Fibroblast of the aortic adventitia (primary cell): ENCODE results near the gene SLC13A4. TPM values are rescaled to one million over a fixed set of nuclear protein-coding genes. Genes with fewer than 3 reads are reported as not detected.
A peak's percentile ranks its signal among the peaks of the same experiment; 100 is the strongest.

Experiments
- DNase-seq: peaks from one replicate; pipeline ENCODE4 v3.0.0-alpha.2; 2010; ENCODE audit warnings: low read depth
- H3K4me3 ChIP-seq: 2 replicates; pipeline ENCODE4 v1.5.1; 2011; ENCODE audit warnings: low read depth, mild to moderate bottlenecking, control low read depth, low read length, moderate library complexity
- total RNA-seq: library from RNA; depleted of rRNA; stranded (reverse); fragments of >200 nt; gene quantifications from 2 replicates; pipeline ENCODE4 v1.2.3, GENCODE V29; 2012; ENCODE audit warnings: low replicate concordance
- TF ChIP-seq, protein P1 (sequence below): IDR thresholded peaks from 2 replicates; pipeline ENCODE4 v1.5.1; 2011; ENCODE audit warnings: mild to moderate bottlenecking, low read length, control low read depth, inconsistent platforms; ENCODE audit not compliant: insufficient read depth

The SLC13A4 gene
- total RNA-seq, 1 donor, result 0.99 TPM

DNA sequence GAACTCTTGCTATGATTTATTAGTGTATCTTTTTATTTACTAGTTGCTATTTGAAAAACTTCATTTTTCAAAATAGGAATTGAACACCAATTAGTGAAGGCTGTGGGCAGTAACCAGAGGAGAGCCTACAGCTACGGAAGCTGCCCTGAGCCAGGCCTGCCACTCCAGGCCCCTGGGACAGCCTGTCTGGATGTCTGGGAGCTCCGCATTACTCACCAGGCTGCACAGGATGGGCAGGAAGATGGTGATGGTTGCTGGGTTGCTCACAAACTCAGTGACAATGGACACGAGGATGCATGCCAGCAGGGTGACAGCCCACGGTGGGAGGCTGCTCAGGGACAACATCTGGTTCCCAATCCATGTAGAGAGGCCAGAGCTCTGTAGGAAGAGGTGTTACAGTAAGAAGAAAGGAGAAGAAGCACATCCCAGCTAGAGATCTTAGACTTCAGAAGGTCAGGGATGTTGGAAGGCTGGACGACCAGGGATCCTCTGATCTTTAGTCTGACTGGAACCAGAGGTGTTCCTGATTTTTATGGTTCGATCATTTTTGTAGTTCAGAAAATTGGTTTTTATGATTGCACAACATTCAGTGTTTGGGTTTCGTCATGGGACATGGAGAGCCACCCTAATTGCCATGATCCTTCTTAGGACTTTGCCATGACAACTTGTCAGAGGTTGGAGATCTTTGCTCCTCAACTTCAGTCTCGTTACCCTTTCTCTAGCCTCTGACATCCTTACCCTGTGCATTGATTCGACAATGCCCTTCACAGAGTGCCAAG lies 42.5 kb downstream of the SLC13A4 start:
- TF ChIP-seq, protein P1, sequence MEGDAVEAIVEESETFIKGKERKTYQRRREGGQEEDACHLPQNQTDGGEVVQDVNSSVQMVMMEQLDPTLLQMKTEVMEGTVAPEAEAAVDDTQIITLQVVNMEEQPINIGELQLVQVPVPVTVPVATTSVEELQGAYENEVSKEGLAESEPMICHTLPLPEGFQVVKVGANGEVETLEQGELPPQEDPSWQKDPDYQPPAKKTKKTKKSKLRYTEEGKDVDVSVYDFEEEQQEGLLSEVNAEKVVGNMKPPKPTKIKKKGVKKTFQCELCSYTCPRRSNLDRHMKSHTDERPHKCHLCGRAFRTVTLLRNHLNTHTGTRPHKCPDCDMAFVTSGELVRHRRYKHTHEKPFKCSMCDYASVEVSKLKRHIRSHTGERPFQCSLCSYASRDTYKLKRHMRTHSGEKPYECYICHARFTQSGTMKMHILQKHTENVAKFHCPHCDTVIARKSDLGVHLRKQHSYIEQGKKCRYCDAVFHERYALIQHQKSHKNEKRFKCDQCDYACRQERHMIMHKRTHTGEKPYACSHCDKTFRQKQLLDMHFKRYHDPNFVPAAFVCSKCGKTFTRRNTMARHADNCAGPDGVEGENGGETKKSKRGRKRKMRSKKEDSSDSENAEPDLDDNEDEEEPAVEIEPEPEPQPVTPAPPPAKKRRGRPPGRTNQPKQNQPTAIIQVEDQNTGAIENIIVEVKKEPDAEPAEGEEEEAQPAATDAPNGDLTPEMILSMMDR, result no peak
- H3K4me3 ChIP-seq, result no peak overlapping the region
- DNase-seq, result no peak

DNA sequence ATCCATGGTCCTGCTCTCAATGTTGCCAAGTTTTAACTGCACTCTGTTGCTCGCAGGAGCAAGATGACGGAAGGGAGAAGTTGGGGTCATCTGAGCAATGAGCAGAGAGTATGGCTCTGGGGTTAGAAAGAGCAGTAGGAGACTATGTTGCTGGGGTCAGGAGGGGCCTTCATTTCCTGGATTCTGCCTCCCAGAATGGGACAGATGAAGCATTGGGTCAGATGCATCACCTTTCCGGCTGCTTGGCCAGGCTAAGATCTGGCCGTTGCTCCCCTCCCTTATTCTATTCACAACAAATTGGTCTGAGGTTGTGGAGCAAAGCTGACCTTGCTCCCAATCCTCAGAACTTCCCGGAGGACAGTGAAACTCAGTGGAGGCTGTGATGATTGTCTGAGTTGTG lies 43.3 kb downstream of the SLC13A4 start:
- no peak overlapping the region for H3K4me3 ChIP-seq
- no peak for DNase-seq
- TF ChIP-seq, protein P1, result no peak

- DNase-seq, result peak; percentile 40
- TF ChIP-seq, protein P1, result no peak
- no peak overlapping the region for H3K4me3 ChIP-seq
These were observed 43.9 kb downstream of the SLC13A4 start for GRCh38 chr7:135684136-135684535.

GRCh38 chr7:135683609-135684008 lies 44.4 kb downstream of the SLC13A4 start:
- DNase-seq, result no peak
- H3K4me3 ChIP-seq, result no peak overlapping the region
- TF ChIP-seq, protein P1, result no peak

DNA sequence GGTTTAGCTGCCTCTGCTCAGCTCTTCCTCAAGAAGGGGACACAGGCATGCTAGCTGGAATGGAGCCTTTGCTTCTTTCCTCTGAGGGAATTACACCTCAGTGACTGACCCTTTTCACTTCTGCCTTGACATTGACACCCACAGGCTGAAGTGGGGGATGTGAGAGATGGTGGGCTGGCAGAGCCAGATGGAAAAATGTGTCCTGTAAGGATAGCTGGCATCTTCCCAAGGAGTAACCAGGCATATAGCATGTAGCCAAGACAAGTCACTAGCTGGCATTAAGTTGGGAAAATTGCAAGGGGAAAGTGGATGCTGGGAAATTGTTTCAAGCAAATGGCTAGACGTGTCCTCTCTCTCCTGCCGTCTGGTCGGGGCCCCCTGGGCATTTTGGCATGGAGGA lies 45.8 kb downstream of the SLC13A4 start:
- TF ChIP-seq, protein P1, result no peak
- H3K4me3 ChIP-seq, result no peak overlapping the region
- DNase-seq, result no peak

DNA sequence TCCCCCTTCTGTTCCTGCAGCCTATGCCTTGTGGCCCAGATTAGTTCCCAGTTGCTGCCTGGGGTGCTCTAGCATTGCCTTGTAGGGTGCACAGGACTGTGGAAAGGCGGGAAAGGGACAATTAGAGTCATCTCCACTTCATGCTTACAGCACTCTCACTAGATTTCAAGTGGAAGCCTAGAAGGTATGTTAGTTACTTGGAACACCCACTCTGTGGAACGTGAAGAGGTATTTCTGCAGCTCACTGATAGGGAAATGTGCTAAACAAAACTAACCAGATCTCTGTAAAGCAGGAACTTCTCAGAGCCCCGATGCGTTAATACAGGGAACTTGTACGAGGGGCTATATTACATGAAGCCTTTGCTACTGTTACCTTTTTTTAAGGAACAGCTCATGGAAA lies 46.2 kb downstream of the SLC13A4 start:
- DNase-seq, result no peak
- TF ChIP-seq, protein P1, result no peak
- no peak overlapping the region for H3K4me3 ChIP-seq
